CD4-positive, alpha-beta T cell treated with Interleukin-4 for 4 hours (primary cell): ENCODE measurements around the gene NID1.
A peak's percentile ranks its signal among the peaks of the same experiment; 100 is the strongest.
"Not testable (repeated sequence)": the region's sequence is repeated elsewhere in the genome, so short reads cannot be mapped to it uniquely, and the experiment has no call there.

Experiments
- DNase-seq: peaks from one replicate; pipeline ENCODE4 v3.0.0-alpha.2; 2020

The NID1 gene

DNA sequence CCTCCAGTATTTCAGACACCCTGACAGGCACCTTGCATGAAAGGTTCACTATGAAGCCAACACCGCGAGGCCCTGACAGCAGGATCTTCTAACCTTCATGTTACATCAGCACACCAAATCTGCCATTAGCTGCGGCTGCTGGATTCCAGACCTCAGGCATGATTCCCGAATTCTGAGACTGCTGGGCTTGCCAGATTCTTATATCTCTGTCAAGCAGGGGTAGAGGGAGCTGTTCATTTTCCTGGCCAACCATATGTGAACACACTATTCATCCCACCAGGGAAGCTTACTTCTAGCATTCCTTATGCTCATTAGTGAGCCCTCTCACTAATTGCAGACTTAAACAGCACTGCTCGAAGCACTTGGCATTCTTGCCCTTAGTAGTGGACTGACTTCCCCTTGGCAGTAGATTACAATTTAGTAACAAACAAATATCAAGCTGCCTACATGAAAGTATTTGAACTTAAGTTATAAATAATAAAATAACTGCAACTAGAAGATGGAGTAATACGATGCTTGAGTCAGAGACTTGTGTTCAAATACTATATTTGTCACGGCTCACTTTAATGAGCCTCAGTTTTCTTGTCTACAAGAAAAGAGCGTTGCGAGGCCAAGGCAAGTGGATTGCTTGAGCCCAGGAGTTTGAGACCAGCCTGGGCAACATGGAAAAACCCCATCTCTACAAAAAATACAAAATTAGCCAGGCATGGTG lies 43.3 kb downstream of the NID1 start:
- no peak for DNase-seq

DNA sequence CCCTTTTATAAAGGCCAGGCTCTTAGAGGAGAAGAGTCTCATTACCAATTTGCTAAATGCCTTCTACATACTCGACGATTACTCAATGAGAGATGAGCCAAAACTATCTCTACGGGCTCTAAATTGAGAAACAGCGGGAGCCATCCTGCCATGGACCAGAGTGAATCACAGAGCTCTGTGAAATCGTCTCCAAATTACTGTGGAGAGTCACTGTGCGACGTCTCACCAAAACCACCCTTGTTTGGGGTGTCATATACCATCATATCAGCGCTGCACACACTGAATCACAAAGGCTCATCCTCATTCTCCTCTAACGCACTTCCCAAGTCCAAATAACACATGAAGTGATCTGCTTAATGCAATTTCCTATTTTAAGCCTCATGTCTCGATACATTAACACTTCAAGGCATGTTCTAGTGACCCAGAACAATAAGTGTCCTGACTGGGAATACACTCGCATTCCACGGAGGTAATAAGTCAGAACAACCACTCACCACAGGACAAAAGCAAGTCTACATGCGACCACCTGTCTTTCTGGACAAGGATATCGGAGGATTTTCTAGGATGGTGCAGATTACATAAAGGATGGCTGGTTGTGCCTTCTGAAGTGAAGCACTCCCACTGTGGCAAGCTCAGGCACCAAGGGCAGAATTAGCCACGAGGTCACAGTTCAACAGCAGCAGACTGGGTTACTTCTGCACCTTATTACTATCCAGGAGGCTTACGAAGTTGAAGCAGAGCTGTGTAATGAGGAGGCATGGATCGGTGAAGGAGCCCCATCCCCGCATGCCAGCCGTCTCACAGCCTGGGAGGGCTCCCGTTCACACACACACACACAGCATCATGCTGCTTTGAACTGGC lies 44.3 kb downstream of the NID1 start:
- no peak for DNase-seq

DNA sequence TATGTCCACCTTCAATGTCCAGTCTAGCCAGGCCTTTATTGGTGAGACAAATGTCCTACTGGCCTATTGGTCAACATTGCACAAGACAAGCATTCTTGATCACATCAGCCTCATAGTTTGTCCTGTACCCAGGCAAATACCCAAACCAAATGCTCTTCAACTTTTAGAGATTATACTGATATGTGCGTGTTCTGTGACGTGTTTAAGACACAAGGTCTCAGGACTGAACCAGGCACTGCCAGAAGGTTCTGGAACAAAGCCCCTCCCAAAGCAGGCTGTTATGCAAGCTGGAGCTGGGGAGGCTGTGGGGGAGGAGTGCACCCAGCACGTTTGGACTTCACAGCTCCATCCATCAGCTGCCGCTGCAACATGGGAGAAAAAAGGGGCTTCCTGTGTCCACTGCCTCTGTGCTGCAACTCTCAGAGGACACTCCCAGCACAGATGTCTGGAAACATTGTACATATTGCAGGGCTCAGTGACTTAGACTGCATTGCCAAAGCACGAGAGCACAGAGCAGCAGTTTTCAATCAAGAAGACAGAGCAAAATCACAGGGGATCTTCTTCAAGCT lies 45.9 kb downstream of the NID1 start:
- no peak for DNase-seq

GRCh38 chr1:236016782-236017400 lies 48.0 kb downstream of the NID1 start:
- no peak for DNase-seq

DNA sequence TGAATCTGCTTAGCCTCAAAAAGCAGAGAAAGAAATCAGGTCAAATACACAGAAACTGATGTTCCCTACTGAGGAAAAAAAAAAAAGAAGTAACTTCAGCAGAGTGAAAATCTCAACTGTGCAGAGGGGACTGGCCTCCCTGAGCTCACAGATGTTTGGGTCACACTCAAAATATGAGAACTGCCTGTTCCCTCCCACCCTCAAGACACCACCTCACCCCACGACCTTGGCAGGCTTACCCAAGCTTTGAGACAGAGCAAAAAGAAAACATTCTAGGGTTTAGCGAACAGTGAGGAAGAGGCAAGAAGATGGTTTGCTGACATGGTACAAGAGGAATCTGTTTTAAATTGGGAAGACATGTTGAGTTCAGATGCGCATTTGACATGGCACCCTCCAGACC lies 48.8 kb downstream of the NID1 start:
- no peak for DNase-seq

DNA sequence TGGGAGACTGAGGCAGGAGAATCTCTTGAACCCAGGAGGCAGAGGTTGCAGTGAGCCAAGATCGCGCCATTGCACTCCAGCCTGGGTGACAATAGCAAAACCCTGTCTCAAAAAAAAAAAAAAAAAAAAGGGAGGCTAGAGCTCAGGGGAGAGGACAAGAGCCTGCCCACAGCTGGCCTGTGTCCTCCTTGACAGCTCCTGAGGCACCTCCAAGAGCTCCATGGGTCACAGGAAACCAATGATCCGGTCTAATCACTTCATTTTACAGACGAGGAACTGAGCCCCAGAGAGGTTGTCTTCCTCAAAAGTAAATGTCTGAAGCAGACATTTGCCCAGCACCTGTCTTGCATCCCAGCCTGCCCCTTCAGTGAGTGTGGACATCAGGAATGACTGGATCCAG lies 49.4 kb downstream of the NID1 start:
- no peak for DNase-seq

DNA sequence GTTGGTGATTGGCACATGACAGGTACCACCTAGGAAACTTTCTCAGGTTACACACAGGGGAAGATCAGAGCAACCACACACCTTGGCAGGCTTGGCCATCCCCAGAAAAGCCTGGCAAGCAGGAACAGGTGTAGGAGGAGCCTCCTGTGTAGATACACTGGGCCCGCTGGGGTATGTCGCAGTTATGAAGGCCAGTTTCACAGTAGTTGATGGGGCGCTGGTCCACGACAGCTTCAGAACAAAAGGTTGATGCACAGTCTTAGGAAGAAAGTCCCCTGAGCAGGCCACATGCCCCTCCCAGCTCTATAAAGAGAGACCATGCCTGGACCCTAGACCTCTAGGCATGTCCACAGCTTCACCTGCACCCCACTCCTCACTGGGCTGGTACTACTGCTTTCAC lies 51.6 kb downstream of the NID1 start:
- DNase-seq, result no peak

DNA sequence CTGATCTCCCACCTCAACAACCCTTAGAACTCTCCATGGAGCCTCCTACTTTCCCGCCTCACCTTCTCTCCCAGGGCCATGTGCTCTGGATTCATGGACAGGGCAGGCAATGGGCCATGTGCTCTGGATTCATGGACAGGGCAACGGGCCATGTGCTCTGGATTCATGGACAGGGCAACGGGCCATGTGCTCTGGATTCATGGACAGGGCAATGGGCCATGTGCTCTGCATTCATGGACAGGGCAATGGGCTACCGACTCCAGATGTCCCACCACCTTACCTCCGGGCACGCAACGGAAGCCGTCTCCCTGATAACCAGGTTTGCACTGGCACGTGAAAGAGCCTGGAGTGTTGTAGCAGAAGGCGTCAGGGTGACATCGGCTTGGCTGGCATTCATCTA lies 53.2 kb downstream of the NID1 start:
- DNase-seq, result no peak

DNA sequence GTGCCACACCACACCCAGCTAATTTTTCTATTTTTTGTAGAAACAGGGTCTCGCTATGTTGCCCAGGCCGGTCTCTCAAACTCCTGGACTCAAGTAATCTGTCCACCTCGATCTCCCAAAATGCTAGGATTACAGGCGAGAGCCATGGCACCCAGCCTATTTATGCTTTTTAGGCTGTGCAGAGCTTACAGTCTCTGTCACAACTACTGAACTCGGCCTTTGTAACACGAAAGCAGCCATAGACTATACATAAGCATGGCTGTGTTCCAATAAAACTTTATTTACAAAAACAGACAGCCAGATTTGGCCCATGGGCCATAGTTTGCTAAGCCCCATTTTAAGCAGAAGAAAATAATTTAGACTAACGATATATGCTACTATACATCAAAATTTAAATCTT lies 54.4 kb downstream of the NID1 start:
- no peak for DNase-seq

GRCh38 chr1:236009857-236010256 lies 55.0 kb downstream of the NID1 start:
- DNase-seq, result no peak

GRCh38 chr1:236009191-236009590 lies 55.7 kb downstream of the NID1 start:
- no peak for DNase-seq

DNA sequence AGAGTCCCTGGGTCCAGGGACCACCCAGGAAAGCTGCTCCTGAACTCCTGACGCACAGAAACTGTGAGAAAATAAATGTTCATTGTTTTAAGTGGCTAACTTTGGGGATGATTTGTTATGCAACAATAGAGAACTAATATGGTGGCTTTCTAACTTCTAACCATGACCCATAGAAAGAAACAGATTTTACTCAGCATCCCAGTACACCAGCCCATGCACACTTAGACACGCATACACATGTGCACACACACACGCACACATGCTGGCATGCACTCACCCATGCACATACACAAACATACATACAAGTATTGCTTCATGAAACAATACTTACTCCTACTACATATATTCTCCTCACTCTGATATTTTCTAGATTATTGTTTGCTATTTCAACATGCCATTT lies 57.1 kb downstream of the NID1 start:
- no peak for DNase-seq

GRCh38 chr1:236003058-236003457 lies 61.8 kb downstream of the NID1 start:
- not testable (repeated sequence) for DNase-seq

DNA sequence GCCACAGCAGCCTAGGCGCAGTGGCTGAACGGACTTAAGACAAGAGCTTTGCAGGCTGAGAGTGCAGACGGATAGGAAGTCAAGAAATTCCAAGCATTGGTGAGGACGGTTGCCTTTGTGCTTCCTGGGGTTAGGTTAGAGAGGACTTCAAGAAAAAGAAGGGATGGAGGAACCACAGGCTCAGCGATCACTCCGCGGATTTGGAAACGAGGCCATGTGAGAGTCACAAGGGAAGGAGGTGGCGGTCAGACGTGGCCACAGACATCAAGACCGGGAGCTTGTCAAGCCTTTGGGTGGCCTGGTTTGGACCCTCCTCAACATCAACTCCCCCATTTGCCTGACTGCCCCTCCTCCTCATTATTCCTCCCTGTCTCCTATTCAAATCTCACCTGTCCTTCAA lies 62.3 kb downstream of the NID1 start:
- DNase-seq, result no peak

DNA sequence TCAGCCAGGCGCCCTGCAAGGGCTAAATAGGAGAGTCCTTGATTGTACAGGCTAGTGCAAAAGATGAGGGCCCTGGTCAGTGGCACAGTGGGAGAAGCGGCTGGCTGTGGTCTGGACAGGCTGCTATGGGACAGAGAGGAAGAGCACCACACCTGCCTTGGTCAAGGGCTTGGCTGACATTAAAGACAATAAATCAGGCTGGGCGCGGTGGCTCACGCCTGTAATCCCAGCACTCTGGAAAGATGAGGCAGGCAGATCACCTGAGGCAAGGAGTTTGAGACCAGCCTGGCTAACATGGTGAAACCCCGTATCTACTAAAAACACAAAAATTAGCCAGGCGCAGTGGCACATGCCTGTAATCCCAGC lies 62.9 kb downstream of the NID1 start:
- no peak for DNase-seq

DNA sequence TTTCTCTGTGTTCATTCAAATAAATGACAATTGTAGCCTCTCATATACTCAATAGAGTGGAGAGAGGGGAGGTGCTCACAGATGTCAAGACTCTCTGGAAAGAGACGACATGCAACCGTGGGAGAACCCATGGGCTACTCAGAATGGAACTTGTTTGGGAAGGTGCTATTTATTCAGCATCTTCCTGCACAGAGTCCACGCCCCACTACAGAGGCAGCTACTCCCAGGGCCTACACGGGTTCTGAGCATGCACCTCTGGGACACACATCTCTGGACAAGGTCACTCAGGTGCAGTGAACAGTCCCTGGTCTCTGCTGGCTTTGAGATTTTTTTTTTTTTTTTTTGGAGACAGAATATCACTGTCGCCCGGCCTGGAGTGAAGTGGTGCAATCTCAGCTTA lies 64.1 kb downstream of the NID1 start:
- DNase-seq, result no peak

DNA sequence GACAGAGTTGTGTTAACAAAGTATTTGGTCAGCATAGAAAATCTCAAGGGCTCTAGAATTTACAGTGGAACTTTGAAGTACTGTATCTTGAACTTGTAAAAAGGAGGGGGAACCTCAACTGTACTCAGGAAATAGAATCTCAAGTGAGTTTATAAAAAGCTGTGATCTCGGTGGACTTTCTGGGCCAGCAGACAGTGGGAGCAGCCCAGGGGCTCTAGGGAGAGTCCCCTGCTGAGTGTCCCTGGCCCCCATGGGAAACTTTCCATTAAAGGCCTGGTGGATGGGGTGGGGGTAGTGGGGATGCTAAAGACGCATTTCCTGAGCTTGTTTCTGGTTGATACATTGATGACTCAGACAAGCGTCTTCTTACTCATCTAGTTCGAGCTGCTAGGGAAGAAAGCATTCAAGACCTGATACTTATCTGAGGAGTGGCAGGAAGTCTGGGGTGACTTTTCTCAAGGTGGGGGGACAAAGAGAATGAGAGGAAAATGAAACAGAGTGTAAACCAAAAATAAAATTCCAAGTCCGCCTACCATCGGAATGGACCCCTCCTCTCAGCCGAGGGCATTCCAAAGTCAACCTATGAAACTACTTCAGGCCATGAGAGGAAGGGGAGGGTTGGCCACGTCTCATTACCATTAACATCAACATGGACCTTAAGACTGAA lies 65.5 kb downstream of the NID1 start:
- peak; percentile 95 for DNase-seq

DNA sequence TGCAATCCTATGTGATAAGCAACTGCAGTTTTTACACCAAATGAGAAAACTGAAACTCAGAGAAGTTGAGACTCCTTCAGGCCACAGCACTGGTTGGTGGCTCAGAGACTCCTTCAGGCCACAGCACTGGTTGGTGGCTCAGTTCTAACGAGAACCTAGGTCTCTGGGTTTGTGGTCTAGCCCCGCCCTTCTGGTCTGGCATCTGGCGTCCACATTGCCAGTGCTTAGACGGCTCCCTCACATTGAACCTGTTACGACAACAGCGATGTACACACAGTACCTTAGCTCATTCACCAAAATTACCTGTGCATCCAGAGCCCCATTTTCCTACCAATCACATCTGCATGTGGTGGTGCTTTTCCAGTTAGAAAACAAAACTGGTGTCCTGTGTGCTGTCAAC lies 66.1 kb downstream of the NID1 start:
- DNase-seq, result peak; percentile 81

GRCh38 chr1:235997931-235998330 lies 67.0 kb downstream of the NID1 start:
- DNase-seq, result no peak

- DNase-seq, result no peak
Measured at GRCh38 chr1:235997049-235997448, 67.8 kb downstream of the NID1 start.

DNA sequence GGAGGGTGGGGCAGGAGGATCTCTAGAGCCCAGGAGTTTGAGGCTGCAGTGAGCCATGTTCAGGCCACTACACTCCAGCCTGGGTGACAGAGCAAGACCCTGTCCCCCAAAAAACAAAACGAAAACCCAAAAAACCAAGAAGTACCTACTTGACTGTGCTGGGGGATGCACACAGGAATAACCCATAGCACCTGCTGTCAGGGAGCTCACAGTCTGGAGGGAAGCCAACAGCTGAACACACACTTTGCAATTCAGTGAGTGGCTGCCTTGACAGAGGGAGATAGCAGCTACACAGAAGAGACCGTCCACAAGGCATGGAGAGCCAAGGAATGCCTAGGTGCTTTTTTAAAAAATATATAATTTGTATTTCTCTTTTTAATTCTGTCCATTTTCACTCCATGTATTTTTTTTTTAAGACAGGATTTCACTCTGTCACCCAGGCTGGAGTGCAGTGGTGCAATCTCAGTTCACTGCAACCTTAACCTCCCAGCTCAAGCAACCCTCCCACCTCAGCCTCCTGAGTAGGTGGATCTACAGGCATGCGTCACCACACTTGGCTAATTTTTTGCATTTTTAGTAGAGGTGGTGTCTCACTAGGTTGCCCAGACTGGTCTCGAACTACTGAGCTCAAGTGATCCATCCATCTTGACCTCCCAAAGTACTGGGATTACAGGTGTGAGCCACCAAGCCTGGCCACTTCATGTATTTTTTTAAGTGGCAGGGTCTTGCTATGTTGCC lies 68.7 kb downstream of the NID1 start:
- no peak for DNase-seq

- DNase-seq, result no peak
Measured at GRCh38 chr1:235995511-235995910, 69.4 kb downstream of the NID1 start.

DNA sequence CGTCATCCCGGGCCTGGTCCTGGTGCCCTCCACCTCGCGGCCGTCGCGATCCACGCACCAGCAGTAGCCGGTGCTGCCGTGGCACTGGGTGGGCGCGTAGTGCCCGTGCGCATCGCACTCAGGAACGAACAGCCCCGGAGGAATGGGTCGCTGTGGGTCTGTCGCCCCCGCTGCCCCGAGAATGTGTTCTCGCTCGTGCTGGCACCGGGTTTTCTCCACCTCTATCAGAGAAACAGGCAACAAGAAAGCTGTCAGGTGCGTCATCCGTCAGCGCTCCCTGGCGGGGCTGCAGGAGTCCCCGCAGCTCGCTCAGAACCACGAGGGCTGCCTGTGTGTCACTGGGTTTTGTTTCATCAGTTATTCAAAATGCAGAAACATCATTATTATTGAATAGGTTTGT lies 71.2 kb downstream of the NID1 start:
- DNase-seq, result no peak
